Uterus (tissue), 4 donors: Measurements from ENCODE around the gene PKD1. TPM values are rescaled to one million over a fixed set of nuclear protein-coding genes. Genes with fewer than 3 reads are reported as not detected.

ENCODE experiments used
- DNase-seq, 2 donors: peaks; one replicate each; pipeline ENCODE4 v3.0.0-alpha.2; 2019 to 2020
- H3K27ac ChIP-seq, 2 donors: fragments of 200-600 bp; sonication (generic); 1 replicate in 1 of 2; 2 replicates in 1 of 2; pipeline ENCODE4 v1.5.1; 2016 to 2018
- H3K27me3 ChIP-seq, 2 donors: fragments of 200-600 bp; sonication (generic); one replicate each; pipeline ENCODE4 v1.5.1; 2018 to 2019; ENCODE audit warnings: control low read depth in 1 of 2
- H3K36me3 ChIP-seq, 2 donors: fragments of 200-600 bp; sonication (generic); one replicate each; pipeline ENCODE4 v1.5.1; 2019; ENCODE audit warnings: control low read depth in 1 of 2
- H3K4me1 ChIP-seq, 2 donors: fragments of 200-600 bp; sonication (generic); one replicate each; pipeline ENCODE4 v1.5.1; 2018 to 2019; ENCODE audit warnings: control low read depth in 1 of 2
- H3K4me3 ChIP-seq, 2 donors: fragments of 200-600 bp; sonication (generic); 1 replicate in 1 of 2; 2 replicates in 1 of 2; pipeline ENCODE4 v1.5.1; 2018 to 2019; ENCODE audit warnings: mild to moderate bottlenecking in 1 of 2
- H3K9me3 ChIP-seq, 2 donors: fragments of 200-600 bp; sonication (generic); one replicate each; pipeline ENCODE4 v1.5.1; 2019; ENCODE audit warnings: control low read depth in 1 of 2
- POLR2A ChIP-seq, 2 donors: fragments of 450-650 bp; IDR thresholded peaks; one replicate each; pipeline ENCODE4 v1.6.1; 2016; ENCODE audit warnings: antibody characterized with exemption in 2 of 2, mild to moderate bottlenecking in 1 of 2, moderate library complexity in 1 of 2
- intact Hi-C: fragments of 100-400 bp; cut with DNase I; formaldehyde crosslinking; loops from one replicate; pipeline ENCODE4 v1.15.1; 2023; ENCODE audit warnings: low total_unique reads
- total RNA-seq, 4 donors: library from RNA; depleted of rRNA in 3 of 4; stranded (reverse); fragments of >200 nt in 3 of 4; gene quantifications; one replicate each; pipeline versions ENCODE4 v1.1.0 to v1.2.4, GENCODE V29; 2014 to 2023
- TF ChIP-seq, protein P1 (sequence below), 4 experiments: fragments of 200-600 bp in 2 of 4; fragments of 450-650 bp in 2 of 4; sonication (generic) in 2 of 4; IDR thresholded peaks; one replicate each; pipeline ENCODE4 v1.5.1; 2016 to 2019; ENCODE audit warnings: antibody characterized with exemption in 4 of 4, mild to moderate bottlenecking in 2 of 4, moderate library complexity in 1 of 4
- donor health status: DM: yes; HTN: yes; CAD: no.

The PKD1 gene
- total RNA-seq, 4 donors from 2014 or later: 149 to 383 (median 197) TPM

DNA sequence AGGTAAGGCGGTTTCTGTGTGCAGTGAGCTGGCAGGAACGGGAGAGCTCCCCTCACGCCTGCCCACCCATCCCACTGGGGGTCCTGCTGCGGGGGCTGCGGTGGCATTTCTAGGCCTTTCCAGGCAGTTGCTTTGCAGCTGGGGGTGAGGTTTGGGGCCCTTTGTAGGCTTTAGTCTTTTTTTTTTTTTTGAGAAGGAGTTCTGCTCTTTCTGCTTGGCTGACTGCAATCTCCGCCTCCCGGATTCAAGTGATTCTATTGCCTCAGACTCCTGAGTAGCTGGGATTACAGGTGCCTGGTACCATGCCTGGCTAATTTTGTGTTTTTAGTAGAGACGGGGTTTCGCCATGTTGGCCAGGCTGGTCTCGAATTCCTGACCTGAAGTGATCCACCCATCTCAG, 76.8 kb downstream of the PKD1 start:
- Histone ChIP-seq H3K9me3 (no peaks in the 10 kb centered on the region), H3K4me1 (no peaks in the 10 kb centered on the region), H3K4me3 (no peak overlapping the region), H3K27ac (no peak overlapping the region), H3K27me3 (no peaks in the 10 kb centered on the region), H3K36me3 (no peaks in the 10 kb centered on the region)
- TF ChIP-seq, protein P1, sequence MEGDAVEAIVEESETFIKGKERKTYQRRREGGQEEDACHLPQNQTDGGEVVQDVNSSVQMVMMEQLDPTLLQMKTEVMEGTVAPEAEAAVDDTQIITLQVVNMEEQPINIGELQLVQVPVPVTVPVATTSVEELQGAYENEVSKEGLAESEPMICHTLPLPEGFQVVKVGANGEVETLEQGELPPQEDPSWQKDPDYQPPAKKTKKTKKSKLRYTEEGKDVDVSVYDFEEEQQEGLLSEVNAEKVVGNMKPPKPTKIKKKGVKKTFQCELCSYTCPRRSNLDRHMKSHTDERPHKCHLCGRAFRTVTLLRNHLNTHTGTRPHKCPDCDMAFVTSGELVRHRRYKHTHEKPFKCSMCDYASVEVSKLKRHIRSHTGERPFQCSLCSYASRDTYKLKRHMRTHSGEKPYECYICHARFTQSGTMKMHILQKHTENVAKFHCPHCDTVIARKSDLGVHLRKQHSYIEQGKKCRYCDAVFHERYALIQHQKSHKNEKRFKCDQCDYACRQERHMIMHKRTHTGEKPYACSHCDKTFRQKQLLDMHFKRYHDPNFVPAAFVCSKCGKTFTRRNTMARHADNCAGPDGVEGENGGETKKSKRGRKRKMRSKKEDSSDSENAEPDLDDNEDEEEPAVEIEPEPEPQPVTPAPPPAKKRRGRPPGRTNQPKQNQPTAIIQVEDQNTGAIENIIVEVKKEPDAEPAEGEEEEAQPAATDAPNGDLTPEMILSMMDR (IDR thresholded peaks at IDR 0.05): no peak
- no peak for TF ChIP-seq POLR2A (IDR thresholded peaks at IDR 0.05)
- intact Hi-C loops: no loop called here
- DNase-seq: no peak

DNA sequence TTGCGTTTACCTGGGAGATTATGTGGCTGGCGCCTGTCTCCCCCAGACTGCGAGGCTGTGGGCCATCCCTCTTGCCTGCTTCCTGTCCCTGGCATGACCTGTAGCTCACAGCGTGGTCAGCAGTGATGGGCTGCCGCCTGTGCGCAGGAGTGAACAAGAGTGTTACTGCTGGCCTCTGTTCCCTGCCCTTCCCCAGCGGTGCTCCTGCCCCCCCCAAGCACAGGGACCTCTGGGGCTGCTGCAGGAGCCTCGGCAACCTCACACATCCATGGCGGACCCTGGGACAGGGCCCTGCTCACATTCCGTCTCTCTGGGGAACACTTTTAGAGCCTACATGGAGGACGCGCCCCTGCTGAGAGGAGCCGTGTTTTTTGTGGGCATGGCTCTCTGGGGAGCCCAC, 77.3 kb downstream of the PKD1 start:
- DNase-seq: no peak
- Histone ChIP-seq H3K9me3 (no peaks in the 10 kb centered on the region), H3K4me3 (no peak overlapping the region), H3K4me1 (no peaks in the 10 kb centered on the region), H3K27ac (no peak overlapping the region), H3K36me3 (no peaks in the 10 kb centered on the region), H3K27me3 (no peaks in the 10 kb centered on the region)
- TF ChIP-seq, protein P1 (IDR thresholded peaks at IDR 0.05): no peak
- no peak for TF ChIP-seq POLR2A (IDR thresholded peaks at IDR 0.05)
- intact Hi-C loops: no loop called here

DNA sequence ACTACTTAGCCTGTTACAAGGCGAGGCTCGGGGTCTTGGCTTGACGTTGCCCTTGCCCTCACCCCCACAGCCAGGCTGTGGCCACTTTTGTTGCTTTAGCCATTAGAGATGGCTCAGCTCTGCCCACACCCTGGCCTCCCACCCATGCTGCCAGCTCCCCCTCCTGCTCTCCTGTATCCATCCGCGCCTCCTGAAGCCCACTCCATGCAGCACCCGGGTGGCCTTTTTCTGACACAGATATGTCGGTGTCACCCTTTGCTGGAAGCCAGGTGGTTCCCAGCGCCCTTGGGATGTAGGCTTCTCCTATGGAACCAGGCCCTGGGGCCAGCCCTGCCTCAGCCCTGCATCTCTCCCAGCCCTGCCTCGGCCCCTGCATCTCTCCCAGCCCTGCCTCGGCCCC, 78.3 kb downstream of the PKD1 start:
- Histone ChIP-seq H3K27ac (no peak overlapping the region), H3K36me3 (no peaks in the 10 kb centered on the region), H3K4me1 (no peaks in the 10 kb centered on the region), H3K9me3 (no peaks in the 10 kb centered on the region), H3K27me3 (no peaks in the 10 kb centered on the region), H3K4me3 (no peak overlapping the region)
- DNase-seq: no peak
- TF ChIP-seq, protein P1 (IDR thresholded peaks at IDR 0.05): no peak
- TF ChIP-seq POLR2A (IDR thresholded peaks at IDR 0.05): no peak
- intact Hi-C loops: no loop called here

GRCh38 chr16:2056681-2057407, 78.9 kb downstream of the PKD1 start:
- Histone ChIP-seq H3K4me3 (no peak overlapping the region), H3K4me1 (no peaks in the 10 kb centered on the region), H3K27ac (no peak overlapping the region), H3K36me3 (no peaks in the 10 kb centered on the region), H3K9me3 (no peaks in the 10 kb centered on the region), H3K27me3 (no peaks in the 10 kb centered on the region)
- TF ChIP-seq, protein P1 (IDR thresholded peaks at IDR 0.05): no peak
- no peak for TF ChIP-seq POLR2A (IDR thresholded peaks at IDR 0.05)
- intact Hi-C loops: no loop called here
- no peak for DNase-seq

DNA sequence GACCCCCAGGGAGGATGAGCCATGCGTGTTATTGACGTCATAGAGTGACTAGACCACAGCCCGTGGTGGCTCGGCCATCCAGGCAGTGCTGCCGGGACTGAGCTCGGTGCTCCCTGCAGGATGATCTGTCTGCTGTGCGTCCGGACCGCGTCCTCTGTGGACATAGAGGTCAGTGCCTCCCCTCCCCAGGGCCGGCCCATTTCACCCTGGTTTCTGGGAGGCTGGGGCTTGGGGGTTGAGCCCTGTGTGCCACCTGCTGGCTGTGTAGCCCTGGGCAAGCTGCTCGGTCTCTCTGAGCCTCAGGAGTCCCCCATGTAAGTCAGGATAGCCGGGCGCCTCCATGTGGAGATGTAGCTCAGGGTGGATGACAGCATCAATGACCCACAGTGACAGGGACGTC, 79.6 kb downstream of the PKD1 start:
- no peak overlapping the region for H3K4me3 ChIP-seq
- no peaks in the 10 kb centered on the region for H3K27me3 ChIP-seq
- no peak overlapping the region for H3K27ac ChIP-seq
- no peak for DNase-seq
- H3K9me3 ChIP-seq: no peaks in the 10 kb centered on the region
- no peaks in the 10 kb centered on the region for H3K36me3 ChIP-seq
- intact Hi-C loops: no loop called here
- no peak for TF ChIP-seq POLR2A (IDR thresholded peaks at IDR 0.05)
- TF ChIP-seq, protein P1 (IDR thresholded peaks at IDR 0.05): peak in 2 of 4 experiments; percentile 24 to 28
- H3K4me1 ChIP-seq: no peaks in the 10 kb centered on the region
